IMR-90 (cell line): Measurements from ENCODE around the gene FALEC. TPM values are rescaled to one million over a fixed set of nuclear protein-coding genes. Genes with fewer than 3 reads are reported as not detected.

Source experiments
- ATAC-seq: fragments of 200-7000 bp; cut with Tn5 transposase; 2 replicates; pipeline ENCODE4 v1.9.1; 2020; ENCODE audit warnings: low read depth, mild to moderate bottlenecking, moderate library complexity
- BruUV-seq: library from RNA; stranded (reverse); fragments of 400-500 nt; replicated peaks from 2 replicates; lab custom pipeline; 2021; lab: Mats Ljungman, UMichigan
- CTCF ChIA-PET: fragments of 300-600 bp; formaldehyde crosslinking; extraction: SDS; loops from one replicate; lab custom pipeline; 2021; ENCODE audit warnings: antibody characterized with exemption; lab: Yijun Ruan, JAX
- POLR2A ChIA-PET: fragments of 300-600 bp; sonication (Branson Sonifier 250); formaldehyde crosslinking; loops from one replicate; lab custom pipeline; 2022; ENCODE audit warnings: antibody characterized with exemption; ENCODE audit not compliant: unreplicated experiment; lab: Charles Lee
- DNase-seq: peaks from one replicate; pipeline ENCODE4 v3.0.0; 2013
- H2AFZ ChIP-seq: replicated peaks from 2 replicates; pipeline ENCODE3; 2013; ENCODE audit warnings: low read length, mild to moderate bottlenecking; ENCODE audit not compliant: poor library complexity
- H2AK5ac ChIP-seq: 2 replicates; pipeline ENCODE4 v1.6.1; 2013; ENCODE audit warnings: low read depth, low read length, inconsistent platforms
- H2AK9ac ChIP-seq: replicated peaks from 2 replicates; pipeline ENCODE3; 2013; ENCODE audit warnings: mild to moderate bottlenecking, low read depth, low read length, moderate library complexity; ENCODE audit not compliant: poor library complexity
- H2BK120ac ChIP-seq: 2 replicates; pipeline ENCODE4 v1.6.1; 2013; ENCODE audit warnings: low read depth, low read length, inconsistent platforms
- H2BK15ac ChIP-seq: 3 replicates; pipeline ENCODE4 v1.6.1; 2013; ENCODE audit warnings: low read depth, low read length, inconsistent platforms
- H2BK20ac ChIP-seq: 2 replicates; pipeline ENCODE4 v1.6.1; 2013; ENCODE audit warnings: low read depth, mild to moderate bottlenecking, inconsistent platforms, low read length, moderate library complexity
- H2BK5ac ChIP-seq: 2 replicates; pipeline ENCODE4 v1.6.1; 2013; ENCODE audit warnings: mild to moderate bottlenecking, low read depth, low read length, inconsistent platforms; ENCODE audit not compliant: poor library complexity, severe bottlenecking
- H3K14ac ChIP-seq: replicated peaks from 2 replicates; pipeline ENCODE4 v1.6.1; 2013; ENCODE audit warnings: low read depth, low read length, inconsistent platforms
- H3K18ac ChIP-seq: 2 replicates; pipeline ENCODE4 v1.6.1; 2013; ENCODE audit warnings: low read depth, low read length, control low read depth
- H3K23ac ChIP-seq: 2 replicates; pipeline ENCODE4 v1.6.1; 2013; ENCODE audit warnings: low read depth, low read length, inconsistent platforms
- H3K27ac ChIP-seq: 2 replicates; pipeline ENCODE4 v1.5.1; 2013; ENCODE audit warnings: mild to moderate bottlenecking, control low read depth, low read length; ENCODE audit not compliant: insufficient read depth
- H3K27me3 ChIP-seq: 2 replicates; pipeline ENCODE4 v1.6.1; 2013; ENCODE audit warnings: low read length; ENCODE audit not compliant: control insufficient read depth, insufficient read depth
- H3K36me3 ChIP-seq: 2 replicates; pipeline ENCODE4 v1.6.1; 2013; ENCODE audit warnings: low read length, mixed read lengths; ENCODE audit not compliant: control insufficient read depth, insufficient read depth
- H3K4ac ChIP-seq: 2 replicates; pipeline ENCODE4 v1.6.1; 2013; ENCODE audit warnings: low read depth, low read length, inconsistent platforms
- H3K4me1 ChIP-seq: 2 replicates; pipeline ENCODE4 v1.6.1; 2013; ENCODE audit warnings: low read length, mixed read lengths; ENCODE audit not compliant: control insufficient read depth, insufficient read depth
- H3K4me2 ChIP-seq: 2 replicates; pipeline ENCODE4 v1.6.1; 2013; ENCODE audit warnings: low read depth, mild to moderate bottlenecking, control low read depth, low read length, moderate library complexity
- H3K4me3 ChIP-seq: 2 replicates; pipeline ENCODE4 v1.5.1; 2013; ENCODE audit warnings: low read depth, mild to moderate bottlenecking, control low read depth, low read length, moderate library complexity; ENCODE audit not compliant: insufficient read depth
- H3K56ac ChIP-seq: 2 replicates; pipeline ENCODE4 v1.6.1; 2013; ENCODE audit warnings: low read length, inconsistent platforms; ENCODE audit not compliant: insufficient read depth; ENCODE audit errors: extremely low read depth
- H3K79me1 ChIP-seq, 2 experiments: 2 replicates each; pipeline ENCODE4 v1.6.1; 2013; ENCODE audit warnings: low read length in 2 of 2, inconsistent platforms in 1 of 2, low read depth in 1 of 2
- H3K9ac ChIP-seq: 2 replicates; pipeline ENCODE4 v1.6.1; 2013; ENCODE audit warnings: low read depth, low read length, control low read depth
- H3K9me1 ChIP-seq: 2 replicates; pipeline ENCODE4 v1.6.1; 2013; ENCODE audit warnings: low read length, inconsistent platforms; ENCODE audit not compliant: insufficient read depth
- H3K9me3 ChIP-seq: 2 replicates; pipeline ENCODE4 v1.6.1; 2013; ENCODE audit warnings: low read length; ENCODE audit not compliant: control insufficient read depth, insufficient read depth
- H4K20me1 ChIP-seq: 2 replicates; pipeline ENCODE4 v1.6.1; 2013; ENCODE audit warnings: low read length, inconsistent platforms; ENCODE audit not compliant: insufficient read depth
- H4K5ac ChIP-seq: 2 replicates; pipeline ENCODE4 v1.6.1; 2013; ENCODE audit warnings: mild to moderate bottlenecking, low read depth, low read length, control low read depth
- H4K8ac ChIP-seq, 2 experiments: 2 replicates each; pipeline ENCODE4 v1.6.1; 2013; ENCODE audit warnings: low read depth in 2 of 2, low read length in 2 of 2, control low read depth in 1 of 2, inconsistent platforms in 1 of 2
- H4K91ac ChIP-seq: 2 replicates; pipeline ENCODE4 v1.6.1; 2013; ENCODE audit warnings: low read depth, low read length, inconsistent platforms; ENCODE audit not compliant: insufficient read depth
- BHLHE40 ChIP-seq: fragments of 150-350 bp; IDR thresholded peaks from 2 replicates; pipeline ENCODE4 v1.6.1; 2016; ENCODE audit warnings: mild to moderate bottlenecking, low read depth, low read length
- CEBPB ChIP-seq: IDR thresholded peaks from 2 replicates; pipeline ENCODE4 v1.6.1; 2012; ENCODE audit warnings: low read depth, low read length, improper control_type of control experiment
- CHD1 ChIP-seq: IDR thresholded peaks from 2 replicates; pipeline ENCODE4 v1.6.1; 2012; ENCODE audit warnings: low read depth, low read length, improper control_type of control experiment
- FOS ChIP-seq: fragments of 150-350 bp; IDR thresholded peaks from 2 replicates; pipeline ENCODE4 v1.6.1; 2016; ENCODE audit warnings: low read depth, low read length
- MAFK ChIP-seq: IDR thresholded peaks from 2 replicates; pipeline ENCODE4 v1.6.1; 2012; ENCODE audit warnings: low read depth, low read length, improper control_type of control experiment
- MAZ ChIP-seq: IDR thresholded peaks from 2 replicates; pipeline ENCODE4 v1.6.1; 2012; ENCODE audit warnings: low read depth, mild to moderate bottlenecking, low read length, improper control_type of control experiment, moderate library complexity, borderline replicate concordance
- MXI1 ChIP-seq: IDR thresholded peaks from 2 replicates; pipeline ENCODE4 v1.6.1; 2012; ENCODE audit warnings: low read depth, mild to moderate bottlenecking, low read length, moderate library complexity, borderline replicate concordance
- NFE2L2 ChIP-seq: fragments of 150-350 bp; IDR thresholded peaks from 2 replicates; pipeline ENCODE4 v1.6.1; 2016; ENCODE audit warnings: low read depth, mild to moderate bottlenecking, low read length
- POLR2A ChIP-seq: IDR thresholded peaks from 2 replicates; pipeline ENCODE4 v1.6.1; 2012; ENCODE audit warnings: mild to moderate bottlenecking, low read depth, low read length
- RAD21 ChIP-seq: IDR thresholded peaks from 2 replicates; pipeline ENCODE4 v1.6.1; 2012; ENCODE audit warnings: low read length, improper control_type of control experiment
- RCOR1 ChIP-seq: IDR thresholded peaks from 2 replicates; pipeline ENCODE4 v1.6.1; 2012; ENCODE audit warnings: mild to moderate bottlenecking, low read length, improper control_type of control experiment; ENCODE audit not compliant: insufficient replicate concordance
- RFX5 ChIP-seq: IDR thresholded peaks from 2 replicates; pipeline ENCODE4 v1.8.0; 2012; ENCODE audit warnings: low read depth, mild to moderate bottlenecking, low read length, moderate library complexity
- SMC3 ChIP-seq: fragments of 150-350 bp; IDR thresholded peaks from 2 replicates; pipeline ENCODE4 v1.6.1; 2016; ENCODE audit warnings: low read depth, mild to moderate bottlenecking, antibody characterized with exemption, low read length, moderate library complexity
- WGBS, 2 experiments: methylation state at CpG; one replicate each; pipeline versions ENCODE4 v1.1.5 to v1.1.7; 2013; ENCODE audit warnings: missing lambda C conversion rate in 2 of 2; ENCODE audit not compliant: insufficient read length in 1 of 2; ENCODE audit errors: extremely low coverage in 2 of 2; 5-methylcytosine and 5-hydroxymethylcytosine counted together
- dilution Hi-C: fragments of 300-500 bp; cut with HindIII; formaldehyde crosslinking; loops from one replicate; pipeline ENCODE4 v1.14.3; 2018; ENCODE audit warnings: low sequenced_read_pairs; ENCODE audit not compliant: unreplicated experiment
- in situ Hi-C: fragments of 300-500 bp; cut with MboI; formaldehyde crosslinking; loops from 3 replicates; pipeline ENCODE4 v1.14.3; 2019; ENCODE audit warnings: low sequenced_read_pairs, inconsistent platforms, mixed read lengths
- intact Hi-C: fragments of 100-400 bp; cut with micrococcal nuclease; formaldehyde crosslinking; loops from 2 replicates; pipeline ENCODE4 v1.10.0; 2022
- polyA plus RNA-seq, 3 experiments: library from polyadenylated mRNA; depleted of rRNA; stranded (reverse); fragments of >200 nt; gene quantifications; 2 replicates each; pipeline ENCODE4 v1.2.3, GENCODE V29; 2012; ENCODE audit warnings: low replicate concordance in 1 of 3
- total RNA-seq: library from RNA; depleted of rRNA; stranded (reverse); fragments of >200 nt; gene quantifications from 2 replicates; pipeline ENCODE4 v1.2.3, GENCODE V29; 2012
- TF ChIP-seq, protein P1 (sequence below): fragments of 150-350 bp; IDR thresholded peaks from 2 replicates; pipeline ENCODE4 v1.6.1; 2017; ENCODE audit warnings: mild to moderate bottlenecking, antibody characterized with exemption, low read length, low read depth
- TF ChIP-seq, protein P2 (sequence below): fragments of 150-350 bp; IDR thresholded peaks from 2 replicates; pipeline ENCODE4 v1.6.1; 2016; ENCODE audit warnings: low read depth, mild to moderate bottlenecking, low read length, moderate library complexity, borderline replicate concordance
- TF ChIP-seq, protein P3 (sequence below): conservative IDR thresholded peaks from 2 replicates; pipeline ENCODE4 v1.5.1; 2012; ENCODE audit warnings: mild to moderate bottlenecking, low read depth, low read length, improper control_type of control experiment

FALEC gene
- total and polyA plus RNA-seq, 2 of the 4 experiments (the other 2 are of a cell fraction): not detected

DNA sequence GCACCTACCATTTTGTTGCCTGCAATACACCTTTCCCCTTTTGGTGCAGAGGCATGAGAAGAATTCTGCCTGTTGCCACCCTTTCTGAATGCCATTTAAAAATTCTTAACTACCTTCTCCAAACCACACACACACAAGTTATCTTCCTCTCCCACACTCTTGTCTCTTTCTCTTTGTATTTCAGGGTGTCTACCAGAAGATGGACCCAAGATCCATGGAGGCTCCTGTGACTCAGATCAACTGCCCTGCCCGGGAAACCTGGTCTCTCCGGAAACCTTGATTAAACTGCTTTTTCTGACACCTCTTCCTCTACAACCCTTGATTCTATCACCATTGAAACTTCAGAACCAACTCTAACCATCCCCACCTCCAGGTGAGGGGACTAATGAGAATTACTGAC is 30.7 kb upstream of the FALEC start:
- intact Hi-C loops (loop anchor here (5.0 kb wide), 1 partner anchor 77 kb away; no protein-coding TSS in a partner anchor), in situ Hi-C loops (no loop called here), dilution Hi-C loops (no loop called here)
- H2BK15ac ChIP-seq: no peak overlapping the region; the same call in 2 of the 3 replicates
- no peaks in the 10 kb centered on the region for H3K9me3 ChIP-seq
- H3K4me1 ChIP-seq: no peaks in the 10 kb centered on the region; the same call in 1 of the 2 replicates
- peak overlapping the region; percentile 70; the same call in 1 of the 2 replicates for H4K5ac ChIP-seq
- H2BK5ac ChIP-seq: no peak overlapping the region
- no peak overlapping the region for H4K91ac ChIP-seq
- no TSS peak for BruUV-seq
- DNase-seq: peak; percentile 24
- no peak overlapping the region for H3K14ac ChIP-seq
- H3K36me3 ChIP-seq: no peaks in the 10 kb centered on the region
- no peak overlapping the region for H2AK9ac ChIP-seq
- peak overlapping the region; percentile 28; the same call in 1 of the 2 replicates for H2BK120ac ChIP-seq
- H3K9ac ChIP-seq: no peak overlapping the region
- no peak overlapping the region for H2BK20ac ChIP-seq
- CTCF ChIA-PET: no interaction called here
- no peaks in the 10 kb centered on the region for H3K27me3 ChIP-seq
- no peak overlapping the region for H3K56ac ChIP-seq
- no peak overlapping the region; the same call in 1 of the 2 replicates for H3K18ac ChIP-seq
- no peak overlapping the region for H3K4me2 ChIP-seq
- no peak overlapping the region for H3K4ac ChIP-seq
- H3K4me3 ChIP-seq: no peak overlapping the region
- WGBS, 2 experiments: no CpG with 5 or more reads among the region's 2 CpGs
- H4K8ac ChIP-seq: peak overlapping the region in 1 of 2 experiments; percentile 11; a peak in 1 of 4 replicates
- H3K9me1 ChIP-seq: peaks cover 4% of the 10 kb centered on the region
- no peak overlapping the region for H3K27ac ChIP-seq
- H2AFZ ChIP-seq: peak overlapping the region; percentile 15
- no peaks in the 10 kb centered on the region for H4K20me1 ChIP-seq
- H3K23ac ChIP-seq: no peak overlapping the region
- H2AK5ac ChIP-seq: no peak overlapping the region
- POLR2A ChIA-PET: no interaction called here
- H3K79me1 ChIP-seq: peaks cover 10 to 17% of the 10 kb centered on the region in 2 experiments
- ATAC-seq: no peak
- TF ChIP-seq RCOR1: no peak
- no peak for TF ChIP-seq POLR2A
- no peak for TF ChIP-seq BHLHE40
- TF ChIP-seq, protein P1, sequence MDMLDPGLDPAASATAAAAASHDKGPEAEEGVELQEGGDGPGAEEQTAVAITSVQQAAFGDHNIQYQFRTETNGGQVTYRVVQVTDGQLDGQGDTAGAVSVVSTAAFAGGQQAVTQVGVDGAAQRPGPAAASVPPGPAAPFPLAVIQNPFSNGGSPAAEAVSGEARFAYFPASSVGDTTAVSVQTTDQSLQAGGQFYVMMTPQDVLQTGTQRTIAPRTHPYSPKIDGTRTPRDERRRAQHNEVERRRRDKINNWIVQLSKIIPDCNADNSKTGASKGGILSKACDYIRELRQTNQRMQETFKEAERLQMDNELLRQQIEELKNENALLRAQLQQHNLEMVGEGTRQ: no peak
- no peak for TF ChIP-seq RFX5
- TF ChIP-seq MXI1: no peak
- TF ChIP-seq, protein P2, sequence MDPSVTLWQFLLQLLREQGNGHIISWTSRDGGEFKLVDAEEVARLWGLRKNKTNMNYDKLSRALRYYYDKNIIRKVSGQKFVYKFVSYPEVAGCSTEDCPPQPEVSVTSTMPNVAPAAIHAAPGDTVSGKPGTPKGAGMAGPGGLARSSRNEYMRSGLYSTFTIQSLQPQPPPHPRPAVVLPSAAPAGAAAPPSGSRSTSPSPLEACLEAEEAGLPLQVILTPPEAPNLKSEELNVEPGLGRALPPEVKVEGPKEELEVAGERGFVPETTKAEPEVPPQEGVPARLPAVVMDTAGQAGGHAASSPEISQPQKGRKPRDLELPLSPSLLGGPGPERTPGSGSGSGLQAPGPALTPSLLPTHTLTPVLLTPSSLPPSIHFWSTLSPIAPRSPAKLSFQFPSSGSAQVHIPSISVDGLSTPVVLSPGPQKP: no peak
- no peak for TF ChIP-seq CHD1
- TF ChIP-seq RAD21: peak; percentile 48
- no peak for TF ChIP-seq MAFK
- no peak for TF ChIP-seq CEBPB
- TF ChIP-seq NFE2L2: no peak
- TF ChIP-seq SMC3: peak; percentile 26; the same call in 1 of the 2 replicates
- no peak for TF ChIP-seq MAZ
- no peak for TF ChIP-seq FOS
- TF ChIP-seq, protein P3, sequence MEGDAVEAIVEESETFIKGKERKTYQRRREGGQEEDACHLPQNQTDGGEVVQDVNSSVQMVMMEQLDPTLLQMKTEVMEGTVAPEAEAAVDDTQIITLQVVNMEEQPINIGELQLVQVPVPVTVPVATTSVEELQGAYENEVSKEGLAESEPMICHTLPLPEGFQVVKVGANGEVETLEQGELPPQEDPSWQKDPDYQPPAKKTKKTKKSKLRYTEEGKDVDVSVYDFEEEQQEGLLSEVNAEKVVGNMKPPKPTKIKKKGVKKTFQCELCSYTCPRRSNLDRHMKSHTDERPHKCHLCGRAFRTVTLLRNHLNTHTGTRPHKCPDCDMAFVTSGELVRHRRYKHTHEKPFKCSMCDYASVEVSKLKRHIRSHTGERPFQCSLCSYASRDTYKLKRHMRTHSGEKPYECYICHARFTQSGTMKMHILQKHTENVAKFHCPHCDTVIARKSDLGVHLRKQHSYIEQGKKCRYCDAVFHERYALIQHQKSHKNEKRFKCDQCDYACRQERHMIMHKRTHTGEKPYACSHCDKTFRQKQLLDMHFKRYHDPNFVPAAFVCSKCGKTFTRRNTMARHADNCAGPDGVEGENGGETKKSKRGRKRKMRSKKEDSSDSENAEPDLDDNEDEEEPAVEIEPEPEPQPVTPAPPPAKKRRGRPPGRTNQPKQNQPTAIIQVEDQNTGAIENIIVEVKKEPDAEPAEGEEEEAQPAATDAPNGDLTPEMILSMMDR: peak; percentile 44
